HepG2 (cell line): ENCODE results near the gene CNGA3. TPM values are rescaled to one million over a fixed set of nuclear protein-coding genes. Genes with fewer than 3 reads are reported as not detected.

Experiments
- ATAC-seq: fragments of 200-7000 bp; cut with Tn5 transposase; 3 replicates; pipeline ENCODE4 v1.9.1; 2020; ENCODE audit warnings: mild to moderate bottlenecking, moderate library complexity
- BruUV-seq: library from RNA; stranded (reverse); fragments of 400-500 nt; replicated peaks from 2 replicates; lab custom pipeline; 2021; lab: Mats Ljungman, UMichigan
- CTCF ChIA-PET: fragments of 300-600 bp; formaldehyde crosslinking; extraction: SDS; loops from one replicate; lab custom pipeline; 2021; ENCODE audit warnings: low total read pairs, inconsistent platforms, low intra/inter-chr PET ratio; lab: Yijun Ruan, JAX
- POLR2A ChIA-PET: fragments of 350-600 bp; sonication (Branson Sonifier 250); formaldehyde crosslinking; loops from one replicate; lab custom pipeline; 2020; ENCODE audit warnings: antibody characterized with exemption, inconsistent platforms; lab: Yijun Ruan, JAX
- DNase-seq: peaks from one replicate; pipeline ENCODE4 v3.0.0-alpha.2; 2015; ENCODE audit warnings: low spot score
- FAIRE-seq: peaks from 3 replicates; lab custom pipeline; 2011; peaks lifted over from hg19 to GRCh38; lab: Jason Lieb, UNC
- H2AFZ ChIP-seq: one replicate; pipeline ENCODE4 v1.6.1; 2011; ENCODE audit warnings: low read length, inconsistent platforms
- H3K27ac ChIP-seq: fragments of 300-600 bp; 3 replicates; pipeline ENCODE4 v1.8.0; 2011; ENCODE audit warnings: mixed run types, mild to moderate bottlenecking, mixed read lengths, low read length, inconsistent platforms; ENCODE audit not compliant: insufficient read depth; ENCODE audit errors: extremely low read length
- H3K27me3 ChIP-seq, 2 experiments: fragments of 200-600 bp in 1 of 2; 2 replicates in 1 of 2; 3 replicates in 1 of 2; pipeline versions ENCODE4 v1.6.0 to v1.8.0; 2011; ENCODE audit warnings: low read length in 2 of 2, mild to moderate bottlenecking in 2 of 2, moderate library complexity in 2 of 2, inconsistent platforms in 1 of 2; ENCODE audit not compliant: insufficient read depth in 2 of 2, control insufficient read depth in 1 of 2
- H3K36me3 ChIP-seq, 2 experiments: fragments of 200-600 bp in 1 of 2; replicated peaks in 1 of 2; 2 replicates in 1 of 2; 3 replicates in 1 of 2; pipeline versions ENCODE4 v1.5.1 to v1.8.0; 2011; ENCODE audit warnings: low read length in 2 of 2, inconsistent platforms in 1 of 2; ENCODE audit not compliant: insufficient read depth in 2 of 2, control insufficient read depth in 1 of 2
- H3K4me1 ChIP-seq: 2 replicates; pipeline ENCODE4 v1.5.1; 2012; ENCODE audit warnings: low read length, inconsistent platforms; ENCODE audit not compliant: insufficient read depth
- H3K4me2 ChIP-seq: 2 replicates; pipeline ENCODE4 v1.6.0; 2011; ENCODE audit warnings: low read depth, low read length, inconsistent platforms
- H3K4me3 ChIP-seq, 3 experiments: fragments of 200-600 bp in 1 of 3; sonication (generic), shearing (Covaris generic) in 1 of 3; replicated peaks in 1 of 3; 2 replicates each; pipeline ENCODE4 v1.5.1; 2011 to 2016; ENCODE audit warnings: low read length in 3 of 3, inconsistent platforms in 2 of 3, low read depth in 2 of 3, mild to moderate bottlenecking in 2 of 3, control low read depth in 1 of 3, mixed read lengths in 1 of 3; ENCODE audit not compliant: insufficient read depth in 1 of 3
- H3K79me2 ChIP-seq: one replicate; pipeline ENCODE4 v1.6.1; 2011; ENCODE audit warnings: low read length, inconsistent platforms; ENCODE audit not compliant: insufficient read depth
- H3K9ac ChIP-seq: 2 replicates; pipeline ENCODE4 v1.6.0; 2011; ENCODE audit warnings: mild to moderate bottlenecking, low read depth, low read length, inconsistent platforms; ENCODE audit not compliant: insufficient read depth
- H3K9me3 ChIP-seq: 2 replicates; pipeline ENCODE4 v1.5.1; 2012; ENCODE audit warnings: mild to moderate bottlenecking, low read length
- H4K20me1 ChIP-seq: 2 replicates; pipeline ENCODE4 v1.6.0; 2011; ENCODE audit warnings: inconsistent platforms, mild to moderate bottlenecking, low read length, moderate library complexity; ENCODE audit not compliant: insufficient read depth
- ETV5 ChIP-seq: IDR thresholded peaks from 2 replicates; pipeline ENCODE4 v1.6.1; 2018; ENCODE audit warnings: missing biosample characterization, missing genetic modification reagents, inconsistent platforms, borderline replicate concordance
- FLYWCH1 ChIP-seq: sonication (generic); formaldehyde crosslinking; IDR thresholded peaks from 2 replicates; pipeline ENCODE4 v1.8.1; 2023; ENCODE audit warnings: mild to moderate bottlenecking, missing genetic modification reagents
- JARID2 ChIP-seq: sonication (generic); formaldehyde crosslinking; IDR thresholded peaks from 2 replicates; pipeline ENCODE4 v1.8.1; 2023; ENCODE audit warnings: missing genetic modification reagents, inconsistent platforms; ENCODE audit not compliant: insufficient replicate concordance
- NR2F1 ChIP-seq, 2 experiments: fragments of 450-650 bp in 1 of 2; formaldehyde crosslinking in 1 of 2; IDR thresholded peaks; 2 replicates each; pipeline versions ENCODE4 v1.5.0 to v1.6.1; 2016 to 2020; ENCODE audit warnings: mild to moderate bottlenecking in 1 of 2, missing compliant biosample characterization in 1 of 2, missing genetic modification reagents in 1 of 2, moderate library complexity in 1 of 2
- SP4 ChIP-seq: sonication (generic); formaldehyde crosslinking; IDR thresholded peaks from 2 replicates; pipeline ENCODE4 v1.8.1; 2023; ENCODE audit warnings: mild to moderate bottlenecking, missing genetic modification reagents
- SRSF1 ChIP-seq: fragments of 200-400 bp; formaldehyde crosslinking; optimal IDR thresholded peaks from 2 replicates; pipeline ENCODE3; 2017; ENCODE audit warnings: mild to moderate bottlenecking, low read depth, low read length, moderate library complexity
- TBP ChIP-seq: sonication (generic); formaldehyde crosslinking; IDR thresholded peaks from 2 replicates; pipeline ENCODE4 v1.5.0; 2020; ENCODE audit warnings: missing genetic modification reagents
- TOPORS ChIP-seq: sonication (generic); formaldehyde crosslinking; IDR thresholded peaks from 2 replicates; pipeline ENCODE4 v1.8.0; 2023; ENCODE audit warnings: mild to moderate bottlenecking, missing genetic modification reagents
- ZEB1 ChIP-seq: IDR thresholded peaks from 2 replicates; pipeline ENCODE4 v1.6.1; 2012; ENCODE audit warnings: mild to moderate bottlenecking, low read depth, inconsistent platforms; ENCODE audit not compliant: insufficient replicate concordance
- ZFP36 ChIP-seq: fragments of 150-350 bp; IDR thresholded peaks from 2 replicates; pipeline ENCODE4 v1.6.1; 2018; ENCODE audit warnings: borderline replicate concordance, low read length, low read depth; ENCODE audit not compliant: partially characterized antibody
- ZNF256 ChIP-seq: sonication (generic); formaldehyde crosslinking; conservative IDR thresholded peaks from 2 replicates; pipeline ENCODE4 v1.4.0; 2020; ENCODE audit warnings: missing genetic modification reagents
- ZNF317 ChIP-seq: sonication (generic); formaldehyde crosslinking; IDR thresholded peaks from 2 replicates; pipeline ENCODE4 v1.5.0; 2020; ENCODE audit warnings: mild to moderate bottlenecking, missing genetic modification reagents
- ZNF749 ChIP-seq: sonication (generic); formaldehyde crosslinking; IDR thresholded peaks from 2 replicates; pipeline ENCODE4 v1.8.0; 2022; ENCODE audit warnings: mild to moderate bottlenecking, missing genetic modification reagents, moderate library complexity, borderline replicate concordance
- ZNF781 ChIP-seq: sonication (generic); formaldehyde crosslinking; IDR thresholded peaks from 2 replicates; pipeline ENCODE4 v1.5.1; 2020; ENCODE audit warnings: borderline replicate concordance, mild to moderate bottlenecking, missing genetic modification reagents; ENCODE audit errors: not compliant biosample characterization
- WGBS: methylation state at CpG from one replicate; pipeline ENCODE4 v1.1.6; 2017; ENCODE audit warnings: low lambda C conversion rate; 5-methylcytosine and 5-hydroxymethylcytosine counted together
- in situ Hi-C: cut with HindIII; loops from 2 replicates; pipeline ENCODE4 v1.10.0; 2017; ENCODE audit warnings: low pct_unique_long_range_greater_than_20kb; ENCODE audit not compliant: extremely low pct_ligation_motif_present
- intact Hi-C: fragments of 100-400 bp; cut with micrococcal nuclease; formaldehyde crosslinking; loops from one replicate; pipeline ENCODE4 v1.10.0; 2022; ENCODE audit not compliant: unreplicated experiment
- polyA plus RNA-seq, 8 experiments: library from polyadenylated mRNA; depleted of rRNA in 3 of 8; stranded (reverse) in 7 of 8; unstranded in 1 of 8; fragments of >200 nt; fragmentation: Illumina TruSeq in 4 of 8; extraction: Trizol in 4 of 8; gene quantifications; 2 replicates each; pipeline versions ENCODE4 v1.2.1 to v1.2.3, GENCODE V29; 2011 to 2016; ENCODE audit warnings: low read depth in 4 of 8, missing spikeins in 1 of 8, mixed read lengths in 1 of 8; ENCODE audit not compliant: insufficient read depth in 1 of 8
- total RNA-seq, 5 experiments: library from RNA; depleted of rRNA; stranded (reverse); fragments of >200 nt; fragmentation: Illumina TruSeq; extraction: Trizol; gene quantifications; 2 replicates each; pipeline ENCODE4 v1.2.3, GENCODE V29; 2016; ENCODE audit warnings: low read depth in 1 of 5
- TF ChIP-seq, protein P1 (sequence below): sonication (generic); formaldehyde crosslinking; conservative IDR thresholded peaks from 2 replicates; pipeline ENCODE4 v1.4.0; 2020; ENCODE audit warnings: missing genetic modification reagents
- TF ChIP-seq, protein P2 (sequence below): sonication (generic); formaldehyde crosslinking; IDR thresholded peaks from 2 replicates; pipeline ENCODE4 v1.4.0; 2020; ENCODE audit warnings: missing genetic modification reagents
- TF ChIP-seq, protein P3 (sequence below): sonication (generic); formaldehyde crosslinking; IDR thresholded peaks from 2 replicates; pipeline ENCODE4 v1.8.1; 2023; ENCODE audit warnings: missing genetic modification reagents, inconsistent platforms, borderline replicate concordance
- TF ChIP-seq, protein P4 (sequence below): sonication (generic); IDR thresholded peaks from 2 replicates; pipeline ENCODE4 v1.6.1; 2016; ENCODE audit warnings: low read depth, borderline replicate concordance
- TF ChIP-seq, protein P5 (sequence below): sonication (generic); formaldehyde crosslinking; IDR thresholded peaks from 2 replicates; pipeline ENCODE4 v1.8.0; 2022; ENCODE audit warnings: mild to moderate bottlenecking, missing genetic modification reagents, moderate library complexity

Gene CNGA3
- total and polyA plus RNA-seq, 2 of the 13 experiments (the other 11 are each of a cell fraction or from before 2014, with no cell fraction given) = not detected

DNA sequence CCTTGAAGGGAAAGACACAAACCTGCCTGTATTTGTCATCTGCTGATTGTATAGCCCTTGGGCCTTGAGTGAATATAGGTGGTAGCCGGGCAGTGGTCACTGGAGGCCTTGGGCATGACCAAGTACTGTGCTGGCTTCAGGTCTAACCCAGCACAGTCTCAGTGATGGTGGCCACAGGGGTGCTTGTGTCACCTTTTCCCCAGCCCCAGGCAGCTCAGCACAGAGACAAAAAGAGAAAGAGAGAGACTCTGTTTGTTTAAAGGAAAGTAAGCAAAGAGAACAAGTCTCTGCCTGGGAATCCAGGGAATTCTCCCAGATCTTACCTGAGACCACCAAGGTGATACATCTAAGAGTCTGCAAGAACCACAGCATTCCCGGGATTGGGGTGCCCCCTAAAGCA, 59.0 kb downstream of the CNGA3 start:
- Histone ChIP-seq H3K27ac (no peak overlapping the region), H4K20me1 (no peaks in the 10 kb centered on the region), H2AFZ (no peak overlapping the region), H3K36me3 (no peaks in the 10 kb centered on the region), H3K9ac (no peak overlapping the region), H3K27me3 (peaks cover 0 to 3% of the 10 kb centered on the region in 2 experiments; a peak in 2 of 5 replicates), H3K4me1 (no peaks in the 10 kb centered on the region), H3K79me2 (no peaks in the 10 kb centered on the region), H3K9me3 (no peaks in the 10 kb centered on the region), H3K4me2 (no peak overlapping the region), H3K4me3 (no peak overlapping the region)
- no peak for FAIRE-seq
- intact Hi-C loops = no loop called here
- no TSS peak for BruUV-seq
- ChIA-PET POLR2A (no interaction called here), CTCF (no interaction called here)
- WGBS = 6% methylated on average over 2 of the region's 2 CpGs
- DNase-seq = no peak
- in situ Hi-C loops = loop anchor here (25.0 kb wide), 1 partner anchor 432 kb away; no protein-coding TSS in a partner anchor
- no peak; the same call in 2 of the 3 replicates for ATAC-seq
- no peak for TF ChIP-seq JARID2 (CRISPR knock-in tag)
- TF ChIP-seq ZNF781 (CRISPR knock-in tag) = no peak
- TF ChIP-seq SP4 (CRISPR knock-in tag) = no peak
- no peak for TF ChIP-seq SRSF1
- TF ChIP-seq, protein P1, sequence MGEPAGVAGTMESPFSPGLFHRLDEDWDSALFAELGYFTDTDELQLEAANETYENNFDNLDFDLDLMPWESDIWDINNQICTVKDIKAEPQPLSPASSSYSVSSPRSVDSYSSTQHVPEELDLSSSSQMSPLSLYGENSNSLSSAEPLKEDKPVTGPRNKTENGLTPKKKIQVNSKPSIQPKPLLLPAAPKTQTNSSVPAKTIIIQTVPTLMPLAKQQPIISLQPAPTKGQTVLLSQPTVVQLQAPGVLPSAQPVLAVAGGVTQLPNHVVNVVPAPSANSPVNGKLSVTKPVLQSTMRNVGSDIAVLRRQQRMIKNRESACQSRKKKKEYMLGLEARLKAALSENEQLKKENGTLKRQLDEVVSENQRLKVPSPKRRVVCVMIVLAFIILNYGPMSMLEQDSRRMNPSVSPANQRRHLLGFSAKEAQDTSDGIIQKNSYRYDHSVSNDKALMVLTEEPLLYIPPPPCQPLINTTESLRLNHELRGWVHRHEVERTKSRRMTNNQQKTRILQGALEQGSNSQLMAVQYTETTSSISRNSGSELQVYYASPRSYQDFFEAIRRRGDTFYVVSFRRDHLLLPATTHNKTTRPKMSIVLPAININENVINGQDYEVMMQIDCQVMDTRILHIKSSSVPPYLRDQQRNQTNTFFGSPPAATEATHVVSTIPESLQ (CRISPR knock-in tag) = no peak
- no peak for TF ChIP-seq ZNF256 (CRISPR knock-in tag)
- no peak for TF ChIP-seq ZNF317 (CRISPR knock-in tag)
- TF ChIP-seq TBP = no peak
- no peak for TF ChIP-seq FLYWCH1 (CRISPR knock-in tag)
- TF ChIP-seq, protein P2, sequence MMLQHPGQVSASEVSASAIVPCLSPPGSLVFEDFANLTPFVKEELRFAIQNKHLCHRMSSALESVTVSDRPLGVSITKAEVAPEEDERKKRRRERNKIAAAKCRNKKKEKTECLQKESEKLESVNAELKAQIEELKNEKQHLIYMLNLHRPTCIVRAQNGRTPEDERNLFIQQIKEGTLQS (CRISPR knock-in tag) = no peak
- no peak for TF ChIP-seq TOPORS (CRISPR knock-in tag)
- TF ChIP-seq, protein P3, sequence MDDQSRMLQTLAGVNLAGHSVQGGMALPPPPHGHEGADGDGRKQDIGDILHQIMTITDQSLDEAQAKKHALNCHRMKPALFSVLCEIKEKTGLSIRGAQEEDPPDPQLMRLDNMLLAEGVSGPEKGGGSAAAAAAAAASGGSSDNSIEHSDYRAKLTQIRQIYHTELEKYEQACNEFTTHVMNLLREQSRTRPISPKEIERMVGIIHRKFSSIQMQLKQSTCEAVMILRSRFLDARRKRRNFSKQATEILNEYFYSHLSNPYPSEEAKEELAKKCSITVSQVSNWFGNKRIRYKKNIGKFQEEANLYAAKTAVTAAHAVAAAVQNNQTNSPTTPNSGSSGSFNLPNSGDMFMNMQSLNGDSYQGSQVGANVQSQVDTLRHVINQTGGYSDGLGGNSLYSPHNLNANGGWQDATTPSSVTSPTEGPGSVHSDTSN = no peak
- TF ChIP-seq, protein P4, sequence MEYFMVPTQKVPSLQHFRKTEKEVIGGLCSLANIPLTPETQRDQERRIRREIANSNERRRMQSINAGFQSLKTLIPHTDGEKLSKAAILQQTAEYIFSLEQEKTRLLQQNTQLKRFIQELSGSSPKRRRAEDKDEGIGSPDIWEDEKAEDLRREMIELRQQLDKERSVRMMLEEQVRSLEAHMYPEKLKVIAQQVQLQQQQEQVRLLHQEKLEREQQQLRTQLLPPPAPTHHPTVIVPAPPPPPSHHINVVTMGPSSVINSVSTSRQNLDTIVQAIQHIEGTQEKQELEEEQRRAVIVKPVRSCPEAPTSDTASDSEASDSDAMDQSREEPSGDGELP = no peak
- no peak for TF ChIP-seq ZNF749 (CRISPR knock-in tag)
- TF ChIP-seq ETV5 = no peak
- TF ChIP-seq ZEB1 = no peak
- TF ChIP-seq, protein P5, sequence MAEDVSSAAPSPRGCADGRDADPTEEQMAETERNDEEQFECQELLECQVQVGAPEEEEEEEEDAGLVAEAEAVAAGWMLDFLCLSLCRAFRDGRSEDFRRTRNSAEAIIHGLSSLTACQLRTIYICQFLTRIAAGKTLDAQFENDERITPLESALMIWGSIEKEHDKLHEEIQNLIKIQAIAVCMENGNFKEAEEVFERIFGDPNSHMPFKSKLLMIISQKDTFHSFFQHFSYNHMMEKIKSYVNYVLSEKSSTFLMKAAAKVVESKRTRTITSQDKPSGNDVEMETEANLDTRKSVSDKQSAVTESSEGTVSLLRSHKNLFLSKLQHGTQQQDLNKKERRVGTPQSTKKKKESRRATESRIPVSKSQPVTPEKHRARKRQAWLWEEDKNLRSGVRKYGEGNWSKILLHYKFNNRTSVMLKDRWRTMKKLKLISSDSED (CRISPR knock-in tag) = no peak
- no peak for TF ChIP-seq NR2F1 (CRISPR knock-in tag; IDR thresholded peaks at IDR 0.05)
- no peak for TF ChIP-seq ZFP36
